SK-N-SH (cell line): ENCODE measurements around the gene DSCAML1. TPM values are rescaled to one million over a fixed set of nuclear protein-coding genes. Genes with fewer than 3 reads are reported as not detected.

ENCODE experiments used
- CTCF ChIA-PET: fragments of 300-600, 350-600 bp; formaldehyde crosslinking; extraction: SDS; loops from one replicate; lab custom pipeline; 2021; lab: Yijun Ruan, JAX
- POLR2A ChIA-PET: fragments of 350-600 bp; sonication (Branson Sonifier 250); formaldehyde crosslinking; extraction: SDS; loops from one replicate; lab custom pipeline; 2020; ENCODE audit warnings: antibody characterized with exemption, inconsistent platforms; lab: Yijun Ruan, JAX
- DNase-seq: peaks from one replicate; pipeline ENCODE4 v3.0.0; 2012
- H2AFZ ChIP-seq: fragments of 200-600 bp; sonication (generic); 2 replicates; pipeline ENCODE4 v1.8.1; 2016; ENCODE audit warnings: antibody characterized with exemption, mild to moderate bottlenecking, low read depth
- H3F3A ChIP-seq: fragments of 200-600 bp; sonication (generic); replicated peaks from 2 replicates; pipeline ENCODE3; 2016; ENCODE audit warnings: antibody characterized with exemption, mild to moderate bottlenecking; ENCODE audit not compliant: insufficient read depth
- H3K27ac ChIP-seq, 2 experiments: fragments of 200-500 bp in 1 of 2; fragments of 200-600 bp in 1 of 2; sonication (Bioruptor generic) in 1 of 2; sonication (generic), shearing (Covaris generic) in 1 of 2; 2 replicates each; pipeline versions ENCODE4 v1.5.1 to v1.6.1; 2014 to 2016; ENCODE audit warnings: low read depth in 2 of 2, inconsistent platforms in 1 of 2, low read length in 1 of 2, mild to moderate bottlenecking in 1 of 2, mixed read lengths in 1 of 2
- H3K27me3 ChIP-seq: fragments of 200-600 bp; sonication (generic), shearing (Covaris generic); 2 replicates; pipeline ENCODE4 v1.6.1; 2016; ENCODE audit warnings: mixed run types; ENCODE audit not compliant: insufficient read depth
- H3K36me3 ChIP-seq, 2 experiments: fragments of 200-500 bp in 1 of 2; fragments of 200-600 bp in 1 of 2; sonication (Bioruptor generic) in 1 of 2; sonication (generic) in 1 of 2; replicated peaks in 1 of 2; 2 replicates each; pipeline versions ENCODE3 to v1.5.1; 2014 to 2016; ENCODE audit warnings: low read length in 1 of 2, mild to moderate bottlenecking in 1 of 2; ENCODE audit not compliant: insufficient read depth in 2 of 2, control insufficient read depth in 1 of 2
- H3K4me1 ChIP-seq, 2 experiments: fragments of 200-500 bp in 1 of 2; fragments of 200-600 bp in 1 of 2; sonication (Bioruptor generic) in 1 of 2; sonication (generic), shearing (Covaris generic) in 1 of 2; 2 replicates each; pipeline versions ENCODE4 v1.5.1 to v1.6.1; 2014 to 2016; ENCODE audit warnings: low read depth in 1 of 2, low read length in 1 of 2, mixed run types in 1 of 2; ENCODE audit not compliant: insufficient read depth in 2 of 2, control insufficient read depth in 1 of 2
- H3K4me2 ChIP-seq: fragments of 200-600 bp; sonication (generic), shearing (Covaris generic); 2 replicates; pipeline ENCODE4 v1.6.1; 2017; ENCODE audit warnings: mixed run types
- H3K4me3 ChIP-seq, 2 experiments: fragments of 200-500 bp in 1 of 2; fragments of 200-600 bp in 1 of 2; sonication (Bioruptor generic) in 1 of 2; sonication (generic), shearing (Covaris generic) in 1 of 2; 2 replicates each; pipeline versions ENCODE4 v1.5.1 to v1.8.1; 2014 to 2016; ENCODE audit warnings: low read depth in 2 of 2, inconsistent platforms in 1 of 2, low read length in 1 of 2, mild to moderate bottlenecking in 1 of 2, mixed read lengths in 1 of 2, moderate library complexity in 1 of 2
- H3K79me2 ChIP-seq: fragments of 200-600 bp; sonication (generic); 2 replicates; pipeline ENCODE4 v1.8.1; 2017; ENCODE audit warnings: mild to moderate bottlenecking; ENCODE audit not compliant: insufficient read depth
- H3K9ac ChIP-seq: fragments of 200-600 bp; sonication (generic); 2 replicates; pipeline ENCODE4 v1.6.1; 2017; ENCODE audit warnings: mixed run types
- H3K9me2 ChIP-seq: fragments of 200-600 bp; sonication (generic); 2 replicates; pipeline ENCODE4 v1.6.1; 2017; ENCODE audit warnings: mixed run types
- H3K9me3 ChIP-seq: fragments of 200-600 bp; sonication (generic); 2 replicates; pipeline ENCODE4 v1.6.1; 2017; ENCODE audit warnings: mixed run types, mild to moderate bottlenecking, moderate library complexity
- H4K20me1 ChIP-seq: fragments of 200-600 bp; sonication (generic); 2 replicates; pipeline ENCODE4 v1.6.1; 2017; ENCODE audit warnings: mild to moderate bottlenecking, mixed run types; ENCODE audit not compliant: insufficient read depth
- CHD2 ChIP-seq: fragments of 150-350 bp; IDR thresholded peaks from 2 replicates; pipeline ENCODE4 v1.6.1; 2018; ENCODE audit warnings: low read length; ENCODE audit not compliant: partially characterized antibody
- ELF1 ChIP-seq: IDR thresholded peaks from 2 replicates; pipeline ENCODE4 v1.4.0; 2012
- EZH2phosphoT487 ChIP-seq: fragments of 200-600 bp; sonication (generic); IDR thresholded peaks from 2 replicates; pipeline ENCODE4 v1.6.1; 2017; ENCODE audit warnings: low read depth, mixed run types, mild to moderate bottlenecking, antibody characterized with exemption, moderate library complexity, borderline replicate concordance
- FOSL2 ChIP-seq: IDR thresholded peaks from 2 replicates; pipeline ENCODE4 v1.4.0; 2012; ENCODE audit warnings: low read depth, mild to moderate bottlenecking, moderate library complexity, borderline replicate concordance
- GABPA ChIP-seq: IDR thresholded peaks from 2 replicates; pipeline ENCODE4 v1.4.0; 2012; ENCODE audit warnings: low read depth, mild to moderate bottlenecking
- GATA2 ChIP-seq: sonication (generic); formaldehyde crosslinking; IDR thresholded peaks from 2 replicates; pipeline ENCODE4 v1.5.0; 2020; ENCODE audit warnings: mild to moderate bottlenecking, missing genetic modification reagents
- JUND ChIP-seq: IDR thresholded peaks from 2 replicates; pipeline ENCODE4 v1.4.0; 2012
- NRF1 ChIP-seq: IDR thresholded peaks from 2 replicates; pipeline ENCODE4 v1.6.1; 2012; ENCODE audit warnings: low read depth, mild to moderate bottlenecking, low read length
- RCOR1 ChIP-seq: fragments of 150-350 bp; IDR thresholded peaks from 2 replicates; pipeline ENCODE4 v1.6.1; 2017; ENCODE audit warnings: antibody characterized with exemption, low read length
- SIN3A ChIP-seq: IDR thresholded peaks from 2 replicates; pipeline ENCODE4 v1.6.1; 2012; ENCODE audit warnings: low read depth, mild to moderate bottlenecking, low read length, moderate library complexity, borderline replicate concordance
- SMC3 ChIP-seq: IDR thresholded peaks from 2 replicates; pipeline ENCODE4 v1.6.1; 2012; ENCODE audit warnings: low read depth, low read length, improper control_type of control experiment
- TCF12 ChIP-seq: IDR thresholded peaks from 2 replicates; pipeline ENCODE4 v1.4.0; 2012
- TEAD4 ChIP-seq: IDR thresholded peaks from 2 replicates; pipeline ENCODE4 v1.4.0; 2012; ENCODE audit warnings: mild to moderate bottlenecking, borderline replicate concordance; ENCODE audit not compliant: insufficient read depth
- WGBS: methylation state at CpG from one replicate; pipeline ENCODE4 v1.1.6; 2017; ENCODE audit warnings: low lambda C conversion rate; 5-methylcytosine and 5-hydroxymethylcytosine counted together
- polyA plus RNA-seq, 3 experiments: library from polyadenylated mRNA; depleted of rRNA; stranded (reverse); fragments of >200 nt; gene quantifications; 2 replicates each; pipeline ENCODE4 v1.2.3, GENCODE V29; 2012
- TF ChIP-seq, protein P1 (sequence below): fragments of 150-350 bp; IDR thresholded peaks from 2 replicates; pipeline ENCODE4 v1.6.1; 2016; ENCODE audit warnings: mild to moderate bottlenecking, low read depth, low read length
- TF ChIP-seq, protein P2 (sequence below): IDR thresholded peaks from 2 replicates; pipeline ENCODE4; 2012
- TF ChIP-seq, protein P3 (sequence below): fragments of 200-600 bp; sonication (generic); IDR thresholded peaks from 2 replicates; pipeline ENCODE4 v1.6.1; 2017; ENCODE audit warnings: antibody characterized with exemption, mild to moderate bottlenecking, moderate library complexity
- TF ChIP-seq, protein P4 (sequence below): IDR thresholded peaks from 2 replicates; pipeline ENCODE4 v1.4.0; 2012; ENCODE audit warnings: low read depth, borderline replicate concordance

DSCAML1 gene
- polyA plus RNA-seq, 1 of the 3 experiments (the other 2 are of a cell fraction), result not detected

DNA sequence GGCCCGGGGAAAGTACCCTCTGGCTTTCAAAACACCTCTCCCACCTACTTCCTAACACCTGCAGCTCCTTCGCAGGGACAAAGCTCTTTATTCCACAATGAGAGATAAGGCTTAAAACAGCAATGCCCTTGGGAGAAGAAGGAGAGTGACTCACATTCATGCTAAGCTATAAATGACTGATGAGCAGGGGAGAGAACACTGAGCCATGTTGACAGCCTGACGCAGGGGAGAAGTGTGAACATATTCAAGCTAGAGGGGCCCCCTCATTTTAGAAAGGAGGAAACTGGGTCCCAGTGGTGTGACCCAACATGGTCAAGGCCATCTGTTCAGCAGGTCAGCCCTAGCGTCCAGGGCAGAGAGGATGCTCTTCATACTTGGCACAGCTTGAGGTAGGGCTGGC is 171.8 kb downstream of the DSCAML1 start (continued):
- TF ChIP-seq, protein P1, sequence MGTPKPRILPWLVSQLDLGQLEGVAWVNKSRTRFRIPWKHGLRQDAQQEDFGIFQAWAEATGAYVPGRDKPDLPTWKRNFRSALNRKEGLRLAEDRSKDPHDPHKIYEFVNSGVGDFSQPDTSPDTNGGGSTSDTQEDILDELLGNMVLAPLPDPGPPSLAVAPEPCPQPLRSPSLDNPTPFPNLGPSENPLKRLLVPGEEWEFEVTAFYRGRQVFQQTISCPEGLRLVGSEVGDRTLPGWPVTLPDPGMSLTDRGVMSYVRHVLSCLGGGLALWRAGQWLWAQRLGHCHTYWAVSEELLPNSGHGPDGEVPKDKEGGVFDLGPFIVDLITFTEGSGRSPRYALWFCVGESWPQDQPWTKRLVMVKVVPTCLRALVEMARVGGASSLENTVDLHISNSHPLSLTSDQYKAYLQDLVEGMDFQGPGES, result no peak
- TF ChIP-seq GATA2 (CRISPR knock-in tag), result no peak

DNA sequence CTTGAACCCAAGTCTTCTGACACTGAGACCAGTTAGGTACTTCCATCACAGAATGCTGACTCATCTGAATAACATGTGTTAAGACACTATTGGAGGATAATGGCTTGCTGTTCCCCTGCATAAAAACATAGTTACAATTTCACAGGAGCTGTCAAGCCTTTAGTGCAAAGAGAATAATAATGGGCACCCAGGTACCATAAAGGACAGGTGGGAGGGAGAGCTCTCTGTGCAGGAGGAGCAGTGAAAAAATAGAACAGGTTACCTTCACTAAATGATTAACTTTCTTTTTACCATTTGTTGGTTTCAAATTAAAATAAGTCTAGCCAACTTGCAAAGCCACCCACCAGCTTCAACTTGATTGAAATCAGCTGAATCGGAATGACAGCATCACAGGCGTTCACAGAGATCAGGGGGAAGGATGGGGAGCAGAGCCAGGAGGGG is 173.2 kb downstream of the DSCAML1 start:
- H3F3A ChIP-seq, result no peaks in the 10 kb centered on the region
- no peaks in the 10 kb centered on the region for H3K9me2 ChIP-seq
- ChIA-PET POLR2A (no interaction called here), CTCF (interaction anchor here (1.1 kb wide), 1 partner anchor 181 kb away, joined by 3 read pairs; no protein-coding TSS in a partner anchor)
- no peak overlapping the region for H3K27ac ChIP-seq
- no peak overlapping the region for H3K4me2 ChIP-seq
- TF ChIP-seq SIN3A, result no peak
- no peak for TF ChIP-seq ELF1
- TF ChIP-seq TCF12, result no peak
- TF ChIP-seq JUND, result no peak
- no peak for TF ChIP-seq FOSL2
- no peak for TF ChIP-seq SMC3
- no peak for TF ChIP-seq GABPA
- no peak for TF ChIP-seq CHD2
- TF ChIP-seq TEAD4, result no peak
- TF ChIP-seq GATA2 (CRISPR knock-in tag), result no peak
- TF ChIP-seq, protein P2, sequence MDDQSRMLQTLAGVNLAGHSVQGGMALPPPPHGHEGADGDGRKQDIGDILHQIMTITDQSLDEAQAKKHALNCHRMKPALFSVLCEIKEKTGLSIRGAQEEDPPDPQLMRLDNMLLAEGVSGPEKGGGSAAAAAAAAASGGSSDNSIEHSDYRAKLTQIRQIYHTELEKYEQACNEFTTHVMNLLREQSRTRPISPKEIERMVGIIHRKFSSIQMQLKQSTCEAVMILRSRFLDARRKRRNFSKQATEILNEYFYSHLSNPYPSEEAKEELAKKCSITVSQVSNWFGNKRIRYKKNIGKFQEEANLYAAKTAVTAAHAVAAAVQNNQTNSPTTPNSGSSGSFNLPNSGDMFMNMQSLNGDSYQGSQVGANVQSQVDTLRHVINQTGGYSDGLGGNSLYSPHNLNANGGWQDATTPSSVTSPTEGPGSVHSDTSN, result no peak
- no peak for TF ChIP-seq EZH2phosphoT487
- TF ChIP-seq NRF1, result no peak
- TF ChIP-seq, protein P3, sequence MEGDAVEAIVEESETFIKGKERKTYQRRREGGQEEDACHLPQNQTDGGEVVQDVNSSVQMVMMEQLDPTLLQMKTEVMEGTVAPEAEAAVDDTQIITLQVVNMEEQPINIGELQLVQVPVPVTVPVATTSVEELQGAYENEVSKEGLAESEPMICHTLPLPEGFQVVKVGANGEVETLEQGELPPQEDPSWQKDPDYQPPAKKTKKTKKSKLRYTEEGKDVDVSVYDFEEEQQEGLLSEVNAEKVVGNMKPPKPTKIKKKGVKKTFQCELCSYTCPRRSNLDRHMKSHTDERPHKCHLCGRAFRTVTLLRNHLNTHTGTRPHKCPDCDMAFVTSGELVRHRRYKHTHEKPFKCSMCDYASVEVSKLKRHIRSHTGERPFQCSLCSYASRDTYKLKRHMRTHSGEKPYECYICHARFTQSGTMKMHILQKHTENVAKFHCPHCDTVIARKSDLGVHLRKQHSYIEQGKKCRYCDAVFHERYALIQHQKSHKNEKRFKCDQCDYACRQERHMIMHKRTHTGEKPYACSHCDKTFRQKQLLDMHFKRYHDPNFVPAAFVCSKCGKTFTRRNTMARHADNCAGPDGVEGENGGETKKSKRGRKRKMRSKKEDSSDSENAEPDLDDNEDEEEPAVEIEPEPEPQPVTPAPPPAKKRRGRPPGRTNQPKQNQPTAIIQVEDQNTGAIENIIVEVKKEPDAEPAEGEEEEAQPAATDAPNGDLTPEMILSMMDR, result no peak
- TF ChIP-seq, protein P4, sequence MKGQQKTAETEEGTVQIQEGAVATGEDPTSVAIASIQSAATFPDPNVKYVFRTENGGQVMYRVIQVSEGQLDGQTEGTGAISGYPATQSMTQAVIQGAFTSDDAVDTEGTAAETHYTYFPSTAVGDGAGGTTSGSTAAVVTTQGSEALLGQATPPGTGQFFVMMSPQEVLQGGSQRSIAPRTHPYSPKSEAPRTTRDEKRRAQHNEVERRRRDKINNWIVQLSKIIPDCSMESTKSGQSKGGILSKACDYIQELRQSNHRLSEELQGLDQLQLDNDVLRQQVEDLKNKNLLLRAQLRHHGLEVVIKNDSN, result no peak
- no peak for TF ChIP-seq RCOR1
- no peak overlapping the region for H3K9ac ChIP-seq
- DNase-seq, result no peak
- no peak overlapping the region for H2AFZ ChIP-seq
- peaks cover 11% of the 10 kb centered on the region; the same call in 1 of the 2 replicates for H3K27me3 ChIP-seq
- peaks cover 0 to 4% of the 10 kb centered on the region in 2 experiments; a peak in 1 of 4 replicates for H3K4me1 ChIP-seq
- H3K36me3 ChIP-seq, result no peaks in the 10 kb centered on the region
- no peaks in the 10 kb centered on the region for H4K20me1 ChIP-seq
- WGBS, result 65% methylated on average over 2 of the region's 2 CpGs
- peaks cover 4% of the 10 kb centered on the region; the same call in 1 of the 2 replicates for H3K9me3 ChIP-seq
- H3K79me2 ChIP-seq, result no peaks in the 10 kb centered on the region
- H3K4me3 ChIP-seq, result no peak overlapping the region
